Heart left ventricle (tissue), 16 donors: ENCODE results near the gene KRT40. TPM values are rescaled to one million over a fixed set of nuclear protein-coding genes. Genes with fewer than 3 reads are reported as not detected.

Experiments
- ATAC-seq, 4 donors: fragments of 200-7000 bp; cut with Tn5 transposase; one replicate each; pipeline ENCODE4 v1.9.1; 2020 to 2022; ENCODE audit warnings: moderate library complexity in 4 of 4, mild to moderate bottlenecking in 3 of 4, moderate number of reproducible peaks in 1 of 4
- DNase-seq, 5 donors: peaks; one replicate each; pipeline ENCODE4 v3.0.0-alpha.2; 2020
- H3K27ac ChIP-seq, 12 donors: fragments of 200-600 bp; sonication (generic) in 4 of 12; one replicate each; pipeline versions ENCODE4 v1.5.0 to v1.8.0; 2016 to 2022; ENCODE audit warnings: mild to moderate bottlenecking in 2 of 12
- H3K27me3 ChIP-seq, 9 donors: fragments of 200-600 bp; sonication (generic) in 2 of 9; one replicate each; pipeline versions ENCODE4 v1.5.1 to v1.8.0; 2016 to 2022; ENCODE audit warnings: mild to moderate bottlenecking in 3 of 9
- H3K36me3 ChIP-seq, 9 donors: fragments of 200-600 bp; sonication (generic) in 2 of 9; one replicate each; pipeline versions ENCODE4 v1.5.0 to v1.8.0; 2018 to 2022; ENCODE audit warnings: mild to moderate bottlenecking in 2 of 9
- H3K4me1 ChIP-seq, 12 donors: fragments of 200-600 bp; sonication (generic) in 4 of 12; one replicate each; pipeline versions ENCODE4 v1.5.0 to v1.8.0; 2016 to 2022; ENCODE audit warnings: mild to moderate bottlenecking in 3 of 12
- H3K4me3 ChIP-seq, 12 donors: fragments of 200-600 bp; sonication (generic) in 4 of 12; one replicate each; pipeline versions ENCODE4 v1.5.0 to v1.8.0; 2017 to 2022; ENCODE audit warnings: mild to moderate bottlenecking in 9 of 12, moderate library complexity in 4 of 12
- H3K9me3 ChIP-seq, 12 donors: fragments of 200-600 bp; sonication (generic) in 4 of 12; one replicate each; pipeline versions ENCODE4 v1.5.0 to v1.8.0; 2016 to 2022; ENCODE audit warnings: mild to moderate bottlenecking in 1 of 12
- CTCF ChIP-seq, 12 donors: fragments of 200-600 bp; sonication (generic) in 4 of 12; IDR thresholded peaks; one replicate each; pipeline versions ENCODE4 v1.5.0 to v1.8.0; 2018 to 2022; ENCODE audit warnings: antibody characterized with exemption in 12 of 12, mild to moderate bottlenecking in 5 of 12
- POLR2A ChIP-seq, 2 donors: fragments of 450-650 bp; IDR thresholded peaks; one replicate each; pipeline ENCODE4 v1.6.1; 2017; ENCODE audit warnings: antibody characterized with exemption in 2 of 2, mild to moderate bottlenecking in 2 of 2, moderate library complexity in 2 of 2
- WGBS, 4 donors: extraction: QIAGEN DNeasy Blood & Tissue Kit in 2 of 4; methylation state at CpG; one replicate each; pipeline versions ENCODE4 v1.1.5 to v1.1.7; 2013 to 2018; 5-methylcytosine and 5-hydroxymethylcytosine counted together
- intact Hi-C, 10 donors: fragments of 100-400 bp; cut with DNase I; formaldehyde crosslinking; loops; one replicate each; pipeline versions ENCODE4 v1.11.1 to v1.14.2; 2022
- polyA plus RNA-seq, 2 donors: library from polyadenylated mRNA; stranded (reverse); fragments of 200-250 nt; gene quantifications; one replicate each; pipeline ENCODE4 v1.2.3, GENCODE V29; 2013
- total RNA-seq, 9 donors: library from RNA; depleted of rRNA in 2 of 9; stranded (reverse); fragments of >200 nt in 2 of 9; fragmentation: NEBNext Ultra II Directional in 3 of 9; extraction: Animal tissue kit (Norgen Biotek cat#: 25700) in 3 of 9; gene quantifications; one replicate each; pipeline versions ENCODE4 v1.1.0 to v1.2.4, GENCODE V29; 2016 to 2023
- donor health status: ischemic (EF 13 %, LVEDD 7.1; RV severe dilation, severe dysfunction).
- donor health status: healthy with polysubstance abuse.
- donor health status: DM: no; HTN: yes; CAD: no.
- donor health status: DM: no; HTN: no; CAD: no.
- donor health status: ischemic (EF 25% LVEDD 6.9; RV normal size, moderate dysfunction).
- donor health status: ischemic (EF 25% LVEDD 5.7; RV mildly dilated, moderate dysfunction).
- donor health status: healthy.
- donor health status: DM: yes; HTN: yes; CAD: no.
- donor health status: ischemic (EF 35%, LVEDD 5.7; RV mildly dilated, moderate dysfunction).
- donor health status: nonischemic (EF 11% LVEDD 7.7; RV severe dilation, severe dysfunction).
- donor health status: DM: yes; HTN: yes; CAD: no.
- donor health status: PGD.
- donor health status: ischemic (EF 29% LVEDD 5.4; RV normal size, mild dysfunction).
- donor health status: nonischemic (EF 23%, LVEDD 6.1; RV moderate dilation, normal function).

KRT40 gene
- total and polyA plus RNA-seq, 11 donors, result not detected

- WGBS, 4 donors, result 93 to 98% (median 96%) methylated on average over 2 of the region's 2 CpGs
These were observed 33.0 kb downstream of the KRT40 start for GRCh38 chr17:40951011-40951622.

GRCh38 chr17:40950176-40950575 lies 34.0 kb downstream of the KRT40 start:
- intact Hi-C loops, result no loop called here
- DNase-seq, result no peak
- H3K9me3 ChIP-seq, result no peaks in the 10 kb centered on the region
- TF ChIP-seq POLR2A (IDR thresholded peaks at IDR 0.05) (no peak), CTCF (IDR thresholded peaks at IDR 0.05) (no peak)
- 80 to 87% (median 85%) methylated on average over 7 of the region's 7 CpGs for WGBS, 4 donors
- H3K27ac ChIP-seq, result no peak overlapping the region
- H3K4me1 ChIP-seq, result no peaks in the 10 kb centered on the region
- ATAC-seq, result no peak
- H3K4me3 ChIP-seq, result no peak overlapping the region
- H3K27me3 ChIP-seq, result peaks cover 0 to 52% (median 16%) of the 10 kb centered on the region in 9 donors
- no peaks in the 10 kb centered on the region for H3K36me3 ChIP-seq

More at GRCh38 chr17:40951011-40951622, 33.0 kb downstream of the KRT40 start:
- Histone ChIP-seq H3K4me1 (no peaks in the 10 kb centered on the region), H3K27me3 (peaks cover 0 to 51% (median 16%) of the 10 kb centered on the region in 9 donors), H3K36me3 (no peaks in the 10 kb centered on the region), H3K4me3 (no peak overlapping the region), H3K9me3 (no peaks in the 10 kb centered on the region), H3K27ac (no peak overlapping the region)
- ATAC-seq (no peak), DNase-seq (no peak)
- no peak for TF ChIP-seq POLR2A (IDR thresholded peaks at IDR 0.05)
- no peak for TF ChIP-seq CTCF (IDR thresholded peaks at IDR 0.05)
- intact Hi-C loops, result no loop called here

GRCh38 chr17:40949418-40949817 lies 34.7 kb downstream of the KRT40 start:
- H3K4me1 ChIP-seq, result no peaks in the 10 kb centered on the region

GRCh38 chr17:40947929-40948328 lies 36.2 kb downstream of the KRT40 start:
- no peak for TF ChIP-seq POLR2A (IDR thresholded peaks at IDR 0.05)
- H3K9me3 ChIP-seq, result no peaks in the 10 kb centered on the region
- no peak overlapping the region for H3K4me3 ChIP-seq
- no peaks in the 10 kb centered on the region for H3K36me3 ChIP-seq
- WGBS, 4 donors, result 62 to 82% (median 69%) methylated on average over 2 of the region's 2 CpGs
- no peak overlapping the region for H3K27ac ChIP-seq
- DNase-seq, result no peak
- intact Hi-C loops, result no loop called here
- no peaks in the 10 kb centered on the region for H3K4me1 ChIP-seq
- no peak for ATAC-seq
- peaks cover 0 to 46% (median 16%) of the 10 kb centered on the region in 9 donors for H3K27me3 ChIP-seq

More at GRCh38 chr17:40949418-40949817, 34.7 kb downstream of the KRT40 start:
- H3K27me3 ChIP-seq, result peaks cover 0 to 52% (median 16%) of the 10 kb centered on the region in 9 donors
- DNase-seq (no peak), ATAC-seq (no peak)
- H3K27ac ChIP-seq, result no peak overlapping the region
- H3K4me3 ChIP-seq, result no peak overlapping the region
- H3K9me3 ChIP-seq, result no peaks in the 10 kb centered on the region
- WGBS, 4 donors, result 29 to 45% (median 35%) methylated on average over 9 to 10 of the region's 10 CpGs
- TF ChIP-seq POLR2A (IDR thresholded peaks at IDR 0.05) (no peak), CTCF (IDR thresholded peaks at IDR 0.05) (no peak)
- no peaks in the 10 kb centered on the region for H3K36me3 ChIP-seq
- intact Hi-C loops, result no loop called here

GRCh38 chr17:40945414-40945813 lies 38.7 kb downstream of the KRT40 start:
- ATAC-seq (no peak), DNase-seq (no peak)
- Histone ChIP-seq H3K4me1 (no peaks in the 10 kb centered on the region), H3K36me3 (no peaks in the 10 kb centered on the region), H3K9me3 (no peaks in the 10 kb centered on the region), H3K27me3 (peaks cover 0 to 42% (median 16%) of the 10 kb centered on the region in 9 donors), H3K27ac (no peak overlapping the region), H3K4me3 (no peak overlapping the region)
- 77 to 86% (median 85%) methylated on average over 6 of the region's 6 CpGs for WGBS, 4 donors
- TF ChIP-seq CTCF (IDR thresholded peaks at IDR 0.05) (no peak), POLR2A (IDR thresholded peaks at IDR 0.05) (no peak)
- intact Hi-C loops, result no loop called here
